ENCODE results near the gene MRPS11.

DNA sequence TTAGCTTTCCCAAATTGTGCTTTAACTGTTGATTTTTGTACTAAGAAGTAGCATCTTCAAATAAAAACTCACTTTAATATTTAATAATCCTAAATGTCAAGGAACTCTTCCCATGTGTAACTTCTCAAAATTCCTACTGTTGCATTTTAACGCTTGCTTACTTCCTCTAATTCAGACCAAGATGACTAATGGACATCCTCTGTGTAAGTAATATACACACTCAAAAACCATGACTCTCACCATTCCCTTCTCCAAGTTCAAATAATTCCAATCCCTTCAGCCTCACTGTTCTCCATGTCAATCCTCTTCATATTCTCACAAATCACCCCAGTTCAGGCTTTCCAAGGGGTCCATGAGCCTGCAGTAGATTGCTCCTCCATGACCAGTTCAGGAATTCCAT lies 13.3 kb upstream of the MRPS11 start:
- no peak for TF ChIP-seq TCF7L2 (IDR thresholded peaks at IDR 0.05; ENCODE audit: borderline replicate concordance, extremely low read depth, insufficient read depth, insufficient read length)
- TF ChIP-seq POLR2A (IDR thresholded peaks at IDR 0.05; ENCODE audit: borderline replicate concordance, extremely low read depth, insufficient read depth, insufficient read length), result no peak
- TF ChIP-seq, protein P1, sequence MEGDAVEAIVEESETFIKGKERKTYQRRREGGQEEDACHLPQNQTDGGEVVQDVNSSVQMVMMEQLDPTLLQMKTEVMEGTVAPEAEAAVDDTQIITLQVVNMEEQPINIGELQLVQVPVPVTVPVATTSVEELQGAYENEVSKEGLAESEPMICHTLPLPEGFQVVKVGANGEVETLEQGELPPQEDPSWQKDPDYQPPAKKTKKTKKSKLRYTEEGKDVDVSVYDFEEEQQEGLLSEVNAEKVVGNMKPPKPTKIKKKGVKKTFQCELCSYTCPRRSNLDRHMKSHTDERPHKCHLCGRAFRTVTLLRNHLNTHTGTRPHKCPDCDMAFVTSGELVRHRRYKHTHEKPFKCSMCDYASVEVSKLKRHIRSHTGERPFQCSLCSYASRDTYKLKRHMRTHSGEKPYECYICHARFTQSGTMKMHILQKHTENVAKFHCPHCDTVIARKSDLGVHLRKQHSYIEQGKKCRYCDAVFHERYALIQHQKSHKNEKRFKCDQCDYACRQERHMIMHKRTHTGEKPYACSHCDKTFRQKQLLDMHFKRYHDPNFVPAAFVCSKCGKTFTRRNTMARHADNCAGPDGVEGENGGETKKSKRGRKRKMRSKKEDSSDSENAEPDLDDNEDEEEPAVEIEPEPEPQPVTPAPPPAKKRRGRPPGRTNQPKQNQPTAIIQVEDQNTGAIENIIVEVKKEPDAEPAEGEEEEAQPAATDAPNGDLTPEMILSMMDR (IDR thresholded peaks at IDR 0.05 in 2 of 3, conservative IDR thresholded peaks at IDR 0.05 in 1 of 3; ENCODE audit: borderline replicate concordance in 1 of 3, insufficient read depth in 1 of 3, low read depth in 2 of 3, low read length in 2 of 3), result no peak
- TF ChIP-seq ZNF274 (IDR thresholded peaks at IDR 0.05; ENCODE audit: low read depth, low read length), result no peak
- no peak for TF ChIP-seq CEBPB (IDR thresholded peaks at IDR 0.05; ENCODE audit: low read depth)
- TF ChIP-seq EGR1 (IDR thresholded peaks at IDR 0.05; ENCODE audit: low read depth), result no peak
- no peak for TF ChIP-seq YY1 (IDR thresholded peaks at IDR 0.05; ENCODE audit: extremely low read depth, insufficient replicate concordance, low read depth, low read length)

Measured in HCT116 (cell line).